Hindlimb muscle (tissue), 1 donor: Measurements from ENCODE around the gene CREM. TPM values are rescaled to one million over a fixed set of nuclear protein-coding genes. Genes with fewer than 3 reads are reported as not detected.

Source experiments
- DNase-seq: peaks from one replicate; pipeline ENCODE4 v3.0.0-alpha.2; 2013
- polyA plus RNA-seq: library from polyadenylated mRNA; unstranded; fragments of 120-200 nt; gene quantifications from one replicate; pipeline ENCODE4 v1.2.1, GENCODE V29; 2013; ENCODE audit not compliant: insufficient read length

Gene CREM
- polyA plus RNA-seq, 1 donor: 46.0 TPM

GRCh38 chr10:35223016-35223415, 96.4 kb downstream of the CREM start:
- no peak for DNase-seq

- no peak for DNase-seq
These were observed 97.5 kb downstream of the CREM start for GRCh38 chr10:35224045-35224740.

DNA sequence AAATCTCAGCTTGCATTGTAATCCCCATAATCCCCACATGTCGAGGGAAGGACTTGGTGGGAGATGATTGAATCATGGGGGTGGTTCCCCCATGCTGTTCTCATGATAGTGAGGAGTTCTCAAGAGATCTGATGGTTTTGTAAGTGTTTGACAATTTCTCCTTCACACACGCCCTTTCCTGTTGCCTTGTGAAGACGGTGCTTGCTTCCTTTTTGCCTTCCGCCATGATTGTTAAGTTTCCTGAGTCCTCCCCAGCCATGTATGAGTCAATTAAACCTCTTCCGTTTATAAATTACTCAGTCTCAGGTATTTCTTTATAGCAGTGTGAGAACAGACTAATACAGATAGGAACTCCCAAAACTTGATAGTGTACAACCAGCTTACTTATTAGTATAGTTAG, 98.6 kb downstream of the CREM start:
- DNase-seq: no peak

- DNase-seq: no peak
These were observed 99.9 kb downstream of the CREM start for GRCh38 chr10:35226507-35226906.

- no peak for DNase-seq
These were observed 101.4 kb downstream of the CREM start for GRCh38 chr10:35228058-35228457.

GRCh38 chr10:35231646-35232045, 105.0 kb downstream of the CREM start:
- no peak for DNase-seq

DNA sequence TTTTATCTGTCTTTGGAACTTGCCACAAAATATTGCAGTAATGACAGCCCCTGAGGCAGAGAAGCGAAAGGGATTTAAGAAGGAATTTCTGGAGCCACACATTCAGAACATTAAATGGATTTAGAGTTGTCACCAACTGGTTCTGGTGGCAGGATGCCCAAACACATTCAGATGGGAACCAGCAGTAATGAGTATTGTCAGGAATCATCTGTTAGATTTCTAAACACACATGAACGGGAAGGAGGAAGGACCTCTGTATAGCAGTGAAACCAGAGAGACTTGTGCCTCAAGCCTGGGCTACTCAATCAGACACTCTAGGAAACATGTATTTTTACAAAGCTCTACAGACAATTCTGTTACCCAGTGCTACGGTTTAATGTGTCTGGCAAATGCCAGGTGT, 105.9 kb downstream of the CREM start:
- DNase-seq: no peak

GRCh38 chr10:35234073-35234472, 107.4 kb downstream of the CREM start:
- no peak for DNase-seq

- no peak for DNase-seq
These were observed 110.1 kb downstream of the CREM start for GRCh38 chr10:35236739-35237138.

DNA sequence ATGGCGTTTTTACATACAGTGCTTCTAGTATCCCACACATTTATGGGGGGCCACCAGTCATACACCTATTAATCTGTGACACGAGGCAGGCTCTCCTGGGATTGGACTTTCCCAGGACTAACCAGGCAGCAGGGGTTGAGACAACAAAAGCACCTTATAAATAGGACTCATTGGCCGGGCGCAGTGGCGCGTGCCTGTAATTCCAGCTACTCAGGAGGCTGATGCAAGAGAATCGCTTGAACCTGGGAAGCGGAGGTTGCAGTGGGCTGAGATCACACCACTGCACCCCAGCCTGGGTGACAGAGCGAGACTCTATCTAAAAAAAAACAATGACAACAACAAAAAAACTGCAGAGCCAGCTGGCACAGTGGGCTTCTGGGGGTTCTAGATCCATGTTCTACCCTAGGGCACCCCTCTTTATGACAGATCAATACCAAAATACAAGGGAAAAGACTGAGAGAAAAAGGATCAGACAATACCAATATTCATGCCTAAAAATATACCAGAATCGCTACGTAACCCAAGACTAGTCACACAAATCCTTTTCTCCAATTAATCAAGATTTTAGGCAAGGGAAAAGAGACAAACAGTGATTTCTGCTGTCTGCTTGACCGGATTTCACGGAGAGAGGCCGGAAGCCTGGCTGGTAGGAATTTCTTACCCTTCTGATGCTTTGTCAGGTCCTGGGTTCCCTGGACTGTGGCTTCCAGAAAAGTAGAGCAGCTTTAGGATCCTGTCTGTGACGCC, 111.3 kb downstream of the CREM start:
- no peak for DNase-seq

GRCh38 chr10:35244549-35244948, 117.9 kb downstream of the CREM start:
- DNase-seq: no peak

DNA sequence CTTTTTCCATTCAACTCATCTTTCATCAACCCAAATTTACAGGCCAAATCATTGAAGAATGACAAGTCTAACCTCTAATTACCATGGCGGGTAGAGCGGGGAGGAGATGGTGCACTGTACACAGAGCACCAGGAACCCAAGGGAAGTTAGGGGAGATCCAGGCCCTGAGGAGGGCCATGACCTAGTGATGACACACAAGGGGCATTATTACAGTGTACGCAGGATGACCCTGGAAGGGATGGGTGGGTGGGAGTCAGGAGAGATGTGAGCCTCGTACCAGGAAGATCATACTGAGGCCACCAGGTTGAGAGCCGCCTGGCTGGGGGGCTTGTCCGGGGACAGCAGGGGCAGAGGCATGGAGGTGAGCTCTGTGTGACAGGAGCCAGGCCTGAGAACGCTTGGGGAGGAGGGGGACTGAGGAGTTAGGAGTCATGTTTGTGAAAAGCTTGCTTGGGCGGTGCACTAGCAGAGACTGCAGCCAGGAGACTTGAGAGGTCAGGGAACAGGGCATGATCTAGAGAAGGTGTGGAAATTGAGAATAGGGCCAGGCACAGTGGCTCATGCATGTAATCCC, 120.2 kb downstream of the CREM start:
- no peak for DNase-seq

GRCh38 chr10:35251373-35252100, 124.9 kb downstream of the CREM start:
- no peak for DNase-seq

DNA sequence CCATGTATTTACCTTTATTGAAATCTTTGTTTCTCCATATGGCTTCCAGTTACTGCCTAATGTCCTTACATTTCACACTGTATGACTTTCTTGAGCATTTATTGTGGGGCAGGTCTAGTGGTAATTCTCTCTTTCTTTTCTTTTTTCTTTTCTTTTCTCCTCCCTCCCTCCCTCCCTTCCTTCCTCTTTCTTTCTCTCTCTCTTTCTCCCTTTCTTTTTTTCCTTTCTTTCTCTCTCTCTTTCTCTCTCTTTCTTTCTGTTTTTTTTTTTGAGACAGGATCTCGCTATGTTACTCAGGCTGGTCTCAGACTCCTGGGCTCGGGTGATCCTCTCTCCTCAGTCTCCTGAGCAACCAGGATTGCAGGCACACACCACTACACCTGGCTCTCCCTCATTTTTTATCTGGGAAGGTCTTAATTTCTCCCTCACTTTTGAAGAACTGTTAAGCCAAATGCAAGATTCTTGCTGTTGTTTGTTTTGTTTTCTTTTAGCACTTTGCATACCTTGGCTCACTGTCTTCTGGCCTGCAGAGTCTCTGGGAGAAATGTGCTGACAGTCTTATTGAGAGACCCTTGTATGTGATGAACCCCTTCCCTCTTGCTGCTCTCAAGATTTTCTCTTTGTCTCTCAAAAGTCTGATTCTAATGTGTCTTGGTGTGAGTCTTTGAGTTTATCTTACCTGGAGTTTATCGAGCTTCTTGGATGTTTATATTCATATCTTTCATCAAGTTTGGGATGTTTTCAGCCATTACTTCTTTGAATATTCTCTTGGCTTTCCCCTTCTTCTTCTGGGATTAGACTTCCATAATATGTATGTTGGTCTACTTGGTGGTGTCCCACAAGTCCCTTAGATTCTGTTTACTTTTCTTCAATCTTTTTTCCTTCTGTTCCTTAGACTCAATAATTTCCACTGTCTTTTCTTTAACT, 130.7 kb downstream of the CREM start:
- no peak for DNase-seq

GRCh38 chr10:35259769-35260397, 133.2 kb downstream of the CREM start:
- no peak for DNase-seq

GRCh38 chr10:35262436-35262835, 135.8 kb downstream of the CREM start:
- no peak for DNase-seq

Other genes with a start within 250 kb of the CREM start
- 39.3 TPM for gene CUL2, start 36.5 kb upstream of the CREM start, polyA plus RNA-seq
- 86.3 TPM for gene CCNY, start 209.7 kb downstream of the CREM start, polyA plus RNA-seq